DND-41 (cell line): ENCODE results near the gene SLC17A7.

Experiments
- ATAC-seq: fragments of 200-7000 bp; cut with Tn5 transposase; 3 replicates; pipeline ENCODE4 v1.9.1; 2021; ENCODE audit warnings: low read depth; ENCODE audit not compliant: insufficient read depth
- DNase-seq: peaks from one replicate; pipeline ENCODE4 v3.0.0-alpha.2; 2020
- H2AFZ ChIP-seq: 2 replicates; pipeline ENCODE4 v1.6.0; 2012; ENCODE audit warnings: low read depth, low read length
- H3K27ac ChIP-seq: 2 replicates; pipeline ENCODE4 v1.5.1; 2012; ENCODE audit warnings: low read length, inconsistent platforms
- H3K27me3 ChIP-seq: fragments of 200-600 bp; sonication (generic); 2 replicates; pipeline ENCODE4 v1.6.0; 2012; ENCODE audit warnings: low read length, mild to moderate bottlenecking, inconsistent platforms; ENCODE audit not compliant: insufficient read depth, poor library complexity
- H3K36me3 ChIP-seq: 2 replicates; pipeline ENCODE4 v1.5.1; 2012; ENCODE audit warnings: low read length, inconsistent platforms; ENCODE audit not compliant: insufficient read depth
- H3K4me1 ChIP-seq: 2 replicates; pipeline ENCODE4 v1.5.1; 2012; ENCODE audit warnings: mild to moderate bottlenecking, low read length; ENCODE audit not compliant: insufficient read depth
- H3K4me2 ChIP-seq: 2 replicates; pipeline ENCODE4 v1.6.0; 2012; ENCODE audit warnings: mild to moderate bottlenecking, moderate library complexity, low read length, inconsistent platforms; ENCODE audit not compliant: insufficient read depth
- H3K4me3 ChIP-seq, 2 experiments: fragments of 200-600 bp in 1 of 2; shearing (Covaris generic) in 1 of 2; 2 replicates each; pipeline ENCODE4 v1.5.1; 2012 to 2016; ENCODE audit warnings: inconsistent platforms in 2 of 2, low read length in 2 of 2, mild to moderate bottlenecking in 2 of 2, low read depth in 1 of 2, moderate library complexity in 1 of 2
- H3K79me2 ChIP-seq: 2 replicates; pipeline ENCODE4 v1.6.0; 2012; ENCODE audit warnings: low read length, inconsistent platforms; ENCODE audit not compliant: insufficient read depth
- H3K9ac ChIP-seq: 2 replicates; pipeline ENCODE4 v1.6.0; 2012; ENCODE audit warnings: low read depth, mild to moderate bottlenecking, inconsistent platforms, low read length, moderate library complexity
- H3K9me3 ChIP-seq: 2 replicates; pipeline ENCODE4 v1.5.1; 2012; ENCODE audit warnings: low read length, moderate library complexity, mild to moderate bottlenecking, inconsistent platforms; ENCODE audit not compliant: insufficient read depth, severe bottlenecking
- H4K20me1 ChIP-seq: 2 replicates; pipeline ENCODE4 v1.6.0; 2012; ENCODE audit warnings: low read length; ENCODE audit not compliant: insufficient read depth
- EZH2 ChIP-seq: IDR thresholded peaks from 3 replicates; pipeline ENCODE4 v1.6.1; 2012; ENCODE audit warnings: borderline replicate concordance, low read depth, mild to moderate bottlenecking, moderate library complexity, low read length, inconsistent platforms; ENCODE audit not compliant: severe bottlenecking
- TF ChIP-seq, protein P1 (sequence below): IDR thresholded peaks from 2 replicates; pipeline ENCODE4 v1.5.1; 2012; ENCODE audit warnings: borderline replicate concordance, low read length, moderate library complexity, mild to moderate bottlenecking; ENCODE audit not compliant: poor library complexity, severe bottlenecking; ENCODE audit errors: extremely low read depth

Gene SLC17A7

DNA sequence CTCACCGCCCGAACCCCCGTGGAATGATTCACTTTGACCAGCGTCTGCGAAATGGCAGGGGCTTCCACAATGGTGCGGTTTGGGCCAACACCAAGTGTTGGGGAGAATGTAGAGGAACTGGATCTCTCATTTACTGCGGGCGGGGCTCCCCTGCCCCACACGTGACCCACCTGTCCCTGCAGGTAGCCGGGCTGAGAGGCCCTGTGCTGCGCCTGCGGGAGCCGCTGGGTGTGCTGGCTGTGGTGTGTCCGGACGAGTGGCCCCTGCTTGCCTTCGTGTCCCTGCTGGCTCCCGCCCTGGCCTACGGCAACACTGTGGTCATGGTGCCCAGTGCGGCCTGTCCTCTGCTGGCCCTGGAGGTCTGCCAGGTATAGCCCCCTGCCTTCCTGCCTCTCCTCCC lies 26.9 kb upstream of the SLC17A7 start:
- ATAC-seq (no peak), DNase-seq (no peak)
- Histone ChIP-seq H3K4me3 (no peak overlapping the region), H3K36me3 (peaks cover 60% of the 10 kb centered on the region), H3K27me3 (no peaks in the 10 kb centered on the region), H3K4me1 (peaks cover 12% of the 10 kb centered on the region), H3K27ac (no peak overlapping the region), H2AFZ (no peak overlapping the region), H4K20me1 (no peaks in the 10 kb centered on the region), H3K9ac (no peak overlapping the region), H3K79me2 (no peaks in the 10 kb centered on the region), H3K4me2 (no peak overlapping the region), H3K9me3 (no peaks in the 10 kb centered on the region)
- TF ChIP-seq, protein P1, sequence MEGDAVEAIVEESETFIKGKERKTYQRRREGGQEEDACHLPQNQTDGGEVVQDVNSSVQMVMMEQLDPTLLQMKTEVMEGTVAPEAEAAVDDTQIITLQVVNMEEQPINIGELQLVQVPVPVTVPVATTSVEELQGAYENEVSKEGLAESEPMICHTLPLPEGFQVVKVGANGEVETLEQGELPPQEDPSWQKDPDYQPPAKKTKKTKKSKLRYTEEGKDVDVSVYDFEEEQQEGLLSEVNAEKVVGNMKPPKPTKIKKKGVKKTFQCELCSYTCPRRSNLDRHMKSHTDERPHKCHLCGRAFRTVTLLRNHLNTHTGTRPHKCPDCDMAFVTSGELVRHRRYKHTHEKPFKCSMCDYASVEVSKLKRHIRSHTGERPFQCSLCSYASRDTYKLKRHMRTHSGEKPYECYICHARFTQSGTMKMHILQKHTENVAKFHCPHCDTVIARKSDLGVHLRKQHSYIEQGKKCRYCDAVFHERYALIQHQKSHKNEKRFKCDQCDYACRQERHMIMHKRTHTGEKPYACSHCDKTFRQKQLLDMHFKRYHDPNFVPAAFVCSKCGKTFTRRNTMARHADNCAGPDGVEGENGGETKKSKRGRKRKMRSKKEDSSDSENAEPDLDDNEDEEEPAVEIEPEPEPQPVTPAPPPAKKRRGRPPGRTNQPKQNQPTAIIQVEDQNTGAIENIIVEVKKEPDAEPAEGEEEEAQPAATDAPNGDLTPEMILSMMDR = no peak
- no peak for TF ChIP-seq EZH2

DNA sequence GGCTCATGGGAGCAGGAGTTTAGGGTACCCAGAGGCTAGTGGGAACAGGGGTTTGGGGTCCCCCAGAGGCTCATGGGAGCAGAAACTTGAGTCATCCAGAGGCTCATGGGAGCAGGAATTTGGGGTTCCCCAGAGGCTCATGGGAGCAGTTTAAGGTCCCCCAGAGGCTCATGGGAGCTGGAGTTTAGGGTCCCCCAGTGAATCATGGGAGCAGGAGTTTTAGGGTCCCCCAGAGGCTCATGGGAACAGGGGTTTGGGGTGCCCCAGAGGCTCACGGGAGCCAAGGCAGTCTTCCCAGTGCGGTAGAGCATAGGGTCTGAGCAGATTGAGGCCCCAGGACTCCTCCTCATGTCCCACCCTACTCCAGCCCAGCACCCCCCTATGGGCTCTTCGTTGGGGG lies 24.0 kb upstream of the SLC17A7 start:
- ATAC-seq = no peak
- Histone ChIP-seq H3K27ac (no peak overlapping the region), H3K36me3 (peaks cover 55% of the 10 kb centered on the region), H3K4me1 (no peaks in the 10 kb centered on the region), H2AFZ (no peak overlapping the region), H3K4me2 (no peak overlapping the region), H3K9me3 (no peaks in the 10 kb centered on the region), H3K27me3 (no peaks in the 10 kb centered on the region), H3K79me2 (no peaks in the 10 kb centered on the region), H3K9ac (no peak overlapping the region), H3K4me3 (no peak overlapping the region), H4K20me1 (no peaks in the 10 kb centered on the region)
- no peak for DNase-seq
- TF ChIP-seq EZH2 = no peak
- TF ChIP-seq, protein P1 = no peak

DNA sequence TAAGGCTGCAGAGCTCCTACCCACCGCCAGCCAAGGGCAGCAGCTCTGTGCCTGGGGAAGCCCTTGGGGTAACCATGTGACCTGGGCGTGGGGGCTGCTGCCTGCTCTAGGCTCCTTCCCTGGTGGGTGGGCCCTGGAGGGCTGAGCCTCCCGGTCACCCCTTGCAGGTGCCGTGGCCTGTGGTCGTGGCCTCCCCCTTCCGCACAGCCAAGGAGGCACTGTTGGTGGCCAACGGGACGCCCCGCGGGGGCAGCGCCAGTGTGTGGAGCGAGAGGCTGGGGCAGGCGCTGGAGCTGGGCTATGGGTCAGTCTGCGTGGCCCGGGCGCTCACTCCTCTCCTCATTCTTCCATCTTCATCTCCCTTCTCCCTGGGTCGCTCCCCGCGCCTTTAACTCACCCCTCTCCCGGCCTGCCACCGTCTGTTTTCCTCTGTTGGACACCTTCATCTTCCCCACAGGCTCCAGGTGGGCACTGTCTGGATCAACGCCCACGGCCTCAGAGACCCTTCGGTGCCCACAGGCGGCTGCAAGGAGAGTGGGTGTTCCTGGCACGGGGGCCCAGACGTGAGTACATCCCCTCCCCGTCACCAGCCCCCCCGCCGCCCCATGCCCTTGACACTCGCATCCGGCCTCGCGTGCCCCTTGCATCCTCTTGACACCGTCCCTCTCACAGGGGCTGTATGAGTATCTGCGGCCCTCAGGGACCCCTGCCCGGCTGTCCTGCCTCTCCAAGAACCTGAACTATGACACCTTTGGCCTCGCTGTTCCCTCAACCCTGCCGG lies 22.8 kb upstream of the SLC17A7 start:
- H4K20me1 ChIP-seq = no peaks in the 10 kb centered on the region
- no peaks in the 10 kb centered on the region for H3K27me3 ChIP-seq
- no peaks in the 10 kb centered on the region for H3K9me3 ChIP-seq
- H3K4me2 ChIP-seq = no peak overlapping the region
- peaks cover 58% of the 10 kb centered on the region for H3K36me3 ChIP-seq
- no peak for ATAC-seq
- TF ChIP-seq, protein P1 = no peak
- TF ChIP-seq EZH2 = no peak
- no peak for DNase-seq
- no peak overlapping the region for H2AFZ ChIP-seq
- no peaks in the 10 kb centered on the region for H3K79me2 ChIP-seq
- no peak overlapping the region for H3K4me3 ChIP-seq
- no peaks in the 10 kb centered on the region for H3K4me1 ChIP-seq
- no peak overlapping the region for H3K27ac ChIP-seq
- H3K9ac ChIP-seq = no peak overlapping the region
